ENCODE results near the gene TGIF1. TPM values are rescaled to one million over a fixed set of nuclear protein-coding genes. Genes with fewer than 3 reads are reported as not detected.
"Not testable (repeated sequence)": the region's sequence is repeated elsewhere in the genome, so short reads cannot be mapped to it uniquely, and the experiment has no call there.

TGIF1 gene
- polyA plus RNA-seq, 1 donor: 37.1 TPM

GRCh38 chr18:3455907-3456685 lies 6.1 kb downstream of the TGIF1 start:
- DNase-seq (ENCODE audit: low read depth): no peak

GRCh38 chr18:3456686-3457069 lies 6.7 kb downstream of the TGIF1 start:
- DNase-seq (ENCODE audit: low read depth): no peak

- no peak for DNase-seq (ENCODE audit: low read depth)
These were observed 7.3 kb downstream of the TGIF1 start for GRCh38 chr18:3457261-3457724.

DNA sequence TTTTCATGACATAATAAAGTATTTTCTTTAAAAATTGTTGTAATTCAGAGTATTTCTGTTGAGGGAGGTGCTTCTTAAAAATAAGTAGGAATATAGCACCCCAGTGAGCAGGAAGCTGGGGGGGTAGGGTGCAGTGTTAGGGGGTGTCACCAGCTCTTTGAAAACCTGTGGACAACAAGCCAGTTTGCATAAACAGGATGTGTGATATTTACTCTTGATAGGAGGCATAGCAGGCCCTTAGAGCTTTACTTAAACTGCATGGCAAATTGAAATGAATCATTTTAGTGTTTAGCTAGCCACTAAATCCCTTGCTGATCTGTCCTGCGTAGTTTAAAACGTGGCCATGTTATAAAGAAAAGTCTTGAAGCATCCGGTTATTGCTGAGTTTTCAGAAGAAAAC lies 8.4 kb downstream of the TGIF1 start:
- DNase-seq (ENCODE audit: low read depth): no peak

DNA sequence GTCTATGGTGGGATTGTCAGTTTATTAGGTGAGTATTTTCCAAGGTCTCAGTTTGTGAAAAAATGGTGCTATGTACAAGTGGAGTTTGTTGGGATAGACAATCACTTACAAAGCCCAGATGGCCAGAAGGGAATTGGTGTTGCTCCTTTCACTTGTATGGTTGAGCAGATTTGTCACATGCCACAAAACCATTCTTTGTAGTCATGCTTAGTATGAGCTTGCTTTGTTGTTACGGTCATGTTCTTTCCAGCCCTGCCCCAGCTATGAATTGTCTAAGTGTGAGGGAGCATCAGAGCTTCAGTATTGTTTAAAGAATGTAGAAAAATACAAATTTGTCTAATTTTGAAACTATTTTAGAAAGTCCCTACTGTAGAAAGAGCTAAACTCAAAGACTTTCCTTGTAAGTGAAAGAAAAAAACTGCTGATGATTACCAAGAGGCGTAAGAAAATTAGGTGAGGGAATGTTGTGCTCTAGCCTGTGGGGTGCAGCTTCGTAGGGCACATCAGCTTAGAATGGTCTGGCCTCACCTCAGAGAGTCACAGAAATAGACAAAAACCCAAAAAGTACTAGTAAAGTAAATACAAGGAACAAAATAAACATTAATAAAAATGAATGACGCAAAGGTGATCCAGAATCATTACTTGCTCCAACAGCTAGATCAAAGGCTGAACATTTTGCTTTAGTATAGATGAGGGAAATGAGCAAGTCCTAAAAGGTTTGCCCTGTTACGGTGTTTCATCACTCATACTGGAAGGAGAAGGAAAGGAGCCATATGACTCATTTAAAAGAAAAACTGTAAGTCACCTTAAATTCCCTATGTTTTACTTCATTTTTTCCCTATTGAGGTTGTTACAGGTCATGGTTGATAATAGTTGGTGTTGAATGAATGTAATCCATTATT lies 9.2 kb downstream of the TGIF1 start:
- DNase-seq (ENCODE audit: low read depth): no peak

GRCh38 chr18:3460823-3461398 lies 10.9 kb downstream of the TGIF1 start:
- no peak for DNase-seq (ENCODE audit: low read depth)

GRCh38 chr18:3461704-3462103 lies 11.7 kb downstream of the TGIF1 start:
- DNase-seq (ENCODE audit: low read depth): no peak

GRCh38 chr18:3463051-3463450 lies 13.1 kb downstream of the TGIF1 start:
- DNase-seq (ENCODE audit: low read depth): no peak

DNA sequence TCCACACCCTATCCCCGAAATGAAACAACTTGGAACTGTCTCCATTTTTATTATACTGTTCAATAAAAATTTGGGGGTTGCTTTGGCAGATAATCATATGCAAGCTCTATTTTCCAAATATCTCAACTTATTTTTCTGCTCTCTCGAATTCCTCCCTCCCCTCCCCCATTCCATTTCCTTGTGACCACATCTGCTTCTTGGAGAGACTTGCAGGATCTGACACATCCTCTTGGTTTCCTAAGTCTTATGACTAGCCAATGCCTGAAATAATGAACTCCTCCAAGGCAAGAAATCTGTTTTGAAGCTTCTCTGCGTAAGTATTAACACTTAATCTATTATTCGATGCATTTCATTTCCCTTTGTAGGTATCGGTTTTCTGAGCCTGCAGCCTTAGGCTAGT lies 16.1 kb downstream of the TGIF1 start:
- no peak for DNase-seq (ENCODE audit: low read depth)

DNA sequence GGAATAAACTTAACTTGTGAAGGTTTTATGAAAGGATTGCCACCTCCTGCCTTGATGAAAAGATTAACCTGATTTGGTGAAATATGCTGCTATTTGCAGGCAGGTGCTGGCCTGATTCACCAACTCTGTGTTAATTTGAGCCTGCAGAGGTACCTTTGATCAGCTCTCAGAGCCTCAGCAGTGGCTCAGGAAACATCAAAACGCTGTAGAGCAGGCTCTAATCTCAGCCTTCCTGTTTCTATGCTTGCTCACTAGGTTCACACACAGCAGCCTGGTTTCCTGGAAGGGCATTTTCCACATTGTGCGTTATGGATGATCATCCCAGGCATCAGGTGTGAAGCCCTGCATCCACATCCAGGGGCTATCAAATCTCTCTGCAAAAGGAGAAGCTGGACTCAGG lies 16.9 kb downstream of the TGIF1 start:
- no peak for DNase-seq (ENCODE audit: low read depth)

DNA sequence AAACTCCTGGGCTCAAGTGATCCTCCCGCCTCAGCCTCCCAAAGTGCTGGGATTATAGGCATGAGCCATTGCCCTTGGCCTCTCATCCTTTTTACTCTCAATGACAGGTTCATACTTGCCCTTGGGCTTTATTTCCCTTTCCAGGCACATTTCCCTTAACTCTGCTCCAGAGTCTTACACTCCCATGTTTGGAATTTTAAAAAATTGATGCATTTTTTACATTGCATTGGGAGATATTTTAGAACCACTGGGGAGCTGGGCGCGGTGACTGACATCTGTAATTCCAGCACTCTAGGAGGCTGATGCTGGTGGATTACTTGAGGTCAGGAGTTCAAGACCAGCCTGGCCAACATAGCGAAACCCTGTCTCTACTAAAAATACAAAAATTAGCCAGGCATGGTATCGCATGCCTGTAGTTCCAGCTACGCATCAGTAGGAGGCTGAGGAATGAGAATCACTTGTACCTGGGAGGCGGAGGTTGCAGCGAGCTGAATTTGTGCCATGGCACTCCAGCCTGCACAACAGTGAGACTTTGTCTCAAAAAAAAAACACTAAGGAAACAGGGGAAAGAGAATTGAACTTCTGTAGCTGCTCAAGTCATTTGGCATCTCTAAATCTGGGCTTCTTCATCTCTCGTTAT lies 18.2 kb downstream of the TGIF1 start:
- DNase-seq (ENCODE audit: low read depth): no peak

- no peak for DNase-seq (ENCODE audit: low read depth)
These were observed 18.9 kb downstream of the TGIF1 start for GRCh38 chr18:3468833-3469232.

- no peak for DNase-seq (ENCODE audit: low read depth)
These were observed 21.2 kb downstream of the TGIF1 start for GRCh38 chr18:3471141-3471648.

GRCh38 chr18:3472121-3472520 lies 22.1 kb downstream of the TGIF1 start:
- not testable (repeated sequence) for DNase-seq (ENCODE audit: low read depth)

GRCh38 chr18:3472681-3473544 lies 22.9 kb downstream of the TGIF1 start:
- DNase-seq (ENCODE audit: low read depth): no peak

GRCh38 chr18:3478262-3478978 lies 28.4 kb downstream of the TGIF1 start:
- no peak for DNase-seq (ENCODE audit: low read depth)

DNA sequence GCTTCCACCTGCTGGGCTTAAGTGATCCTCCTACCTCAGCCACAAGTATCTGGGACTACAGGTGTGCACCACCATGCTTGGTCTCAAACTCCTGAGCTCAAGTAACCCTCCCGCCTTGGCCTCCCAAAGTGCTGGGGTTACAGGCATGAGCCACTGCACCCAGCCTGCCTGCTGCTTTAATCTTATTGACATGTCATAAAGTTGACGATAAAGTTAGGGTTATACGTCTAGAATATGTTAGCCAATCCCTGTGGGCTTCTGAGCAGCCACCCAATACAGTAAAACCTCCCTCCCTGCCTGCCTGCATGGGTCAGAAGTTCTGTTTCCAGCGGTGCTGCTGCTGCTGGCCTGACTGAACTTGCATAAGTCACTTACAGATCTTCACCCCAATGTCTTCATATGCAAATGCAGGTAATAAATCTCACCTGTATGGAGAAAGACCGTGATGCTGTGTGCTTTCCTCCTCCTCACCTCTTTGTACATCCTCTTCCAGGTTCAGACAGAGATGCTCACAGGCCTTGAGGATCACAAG lies 30.1 kb downstream of the TGIF1 start:
- no peak for DNase-seq (ENCODE audit: low read depth)

DNA sequence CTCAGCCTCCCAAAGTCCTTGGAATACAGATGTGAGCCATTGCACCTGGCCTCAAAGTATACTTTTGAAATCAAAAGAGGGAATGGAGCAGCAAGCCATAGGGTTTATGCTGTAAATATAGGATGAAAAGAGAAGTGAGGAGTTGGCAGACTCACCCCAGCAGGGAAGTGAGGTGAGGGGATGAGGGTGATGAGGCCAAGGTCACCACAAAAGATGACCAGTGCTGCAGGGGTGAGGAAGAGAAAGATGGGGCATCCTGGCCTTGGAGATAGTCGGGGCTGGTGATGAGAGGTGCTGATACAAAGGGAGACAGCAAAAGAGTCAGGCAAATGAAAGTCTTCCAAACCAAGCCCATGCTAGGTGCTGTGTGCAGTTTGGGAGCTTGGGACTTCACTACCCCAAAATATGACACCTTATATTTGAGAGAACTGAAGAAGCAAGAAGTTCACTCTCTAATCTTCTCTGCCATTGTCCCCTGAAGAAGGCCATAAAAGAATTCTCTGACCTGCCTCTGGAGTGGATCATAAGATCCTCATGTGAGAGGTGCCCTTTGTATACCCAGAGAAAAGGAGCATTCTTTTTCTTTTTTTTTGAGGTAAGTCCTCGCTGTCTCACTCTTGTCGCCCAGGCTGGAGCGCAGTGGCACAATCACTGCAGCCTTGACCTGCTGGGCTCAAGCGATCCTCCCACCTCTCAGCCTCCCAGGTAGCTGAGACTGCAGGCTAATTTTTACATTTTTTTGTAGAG lies 31.0 kb downstream of the TGIF1 start:
- no peak for DNase-seq (ENCODE audit: low read depth)

DNA sequence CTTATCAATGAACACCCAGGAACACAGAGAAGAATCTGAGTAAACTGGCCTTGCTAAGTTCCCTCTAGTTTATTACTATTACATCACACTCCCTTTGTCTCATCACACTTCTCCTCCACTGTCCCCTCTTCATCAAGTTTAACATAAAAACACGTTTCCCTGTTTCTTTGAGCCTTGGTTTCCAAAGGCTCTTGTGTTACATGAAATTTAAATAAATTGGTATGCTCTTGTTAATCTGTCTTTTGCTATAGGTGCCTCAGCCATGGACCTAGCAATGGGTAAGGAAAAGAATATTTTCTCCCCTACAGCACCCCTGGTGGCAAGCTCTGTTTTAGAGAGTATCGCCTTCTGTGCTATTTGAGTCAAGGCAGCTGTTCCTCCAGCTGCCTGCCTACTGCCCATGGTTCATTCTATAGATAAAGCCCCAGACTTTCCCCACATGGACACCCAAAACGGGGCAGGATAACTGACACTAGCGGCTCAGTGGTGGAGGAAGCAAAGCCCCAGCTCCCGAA lies 31.8 kb downstream of the TGIF1 start:
- DNase-seq (ENCODE audit: low read depth): no peak
